Brain microvascular endothelial cell (primary cell): ENCODE measurements around the gene TPMT.
"Not testable (repeated sequence)": the region's sequence is repeated elsewhere in the genome, so short reads cannot be mapped to it uniquely, and the experiment has no call there.

Source experiments
- DNase-seq: peaks from one replicate; pipeline ENCODE4 v3.0.0-alpha.2; 2020
- H3K27ac ChIP-seq: fragments of 250-450 bp; sonication (Bioruptor Pico); 2 replicates; pipeline ENCODE4 v1.5.1; 2020; ENCODE audit warnings: mild to moderate bottlenecking, moderate library complexity
- H3K27me3 ChIP-seq: fragments of 250-450 bp; sonication (Bioruptor Pico); replicated peaks from 2 replicates; pipeline ENCODE4 v1.5.1; 2020; ENCODE audit warnings: mild to moderate bottlenecking
- H3K36me3 ChIP-seq: fragments of 250-450 bp; sonication (Bioruptor Pico); replicated peaks from 2 replicates; pipeline ENCODE4 v1.5.1; 2020; ENCODE audit warnings: mild to moderate bottlenecking
- H3K4me3 ChIP-seq: 2 replicates; pipeline ENCODE4 v1.5.1; 2011; ENCODE audit warnings: low read depth, mild to moderate bottlenecking, control low read depth, low read length, moderate library complexity
- in situ Hi-C: cut with HindIII; loops from 2 replicates; pipeline ENCODE4 v1.10.0; 2017; ENCODE audit warnings: low sequenced_read_pairs, low pct_ligation_motif_present
- TF ChIP-seq, protein P1 (sequence below): IDR thresholded peaks from 2 replicates; pipeline ENCODE4 v1.5.1; 2011; ENCODE audit warnings: low read depth, mild to moderate bottlenecking, moderate library complexity, low read length, control low read depth, inconsistent platforms; ENCODE audit errors: missing control alignments

Gene TPMT

DNA sequence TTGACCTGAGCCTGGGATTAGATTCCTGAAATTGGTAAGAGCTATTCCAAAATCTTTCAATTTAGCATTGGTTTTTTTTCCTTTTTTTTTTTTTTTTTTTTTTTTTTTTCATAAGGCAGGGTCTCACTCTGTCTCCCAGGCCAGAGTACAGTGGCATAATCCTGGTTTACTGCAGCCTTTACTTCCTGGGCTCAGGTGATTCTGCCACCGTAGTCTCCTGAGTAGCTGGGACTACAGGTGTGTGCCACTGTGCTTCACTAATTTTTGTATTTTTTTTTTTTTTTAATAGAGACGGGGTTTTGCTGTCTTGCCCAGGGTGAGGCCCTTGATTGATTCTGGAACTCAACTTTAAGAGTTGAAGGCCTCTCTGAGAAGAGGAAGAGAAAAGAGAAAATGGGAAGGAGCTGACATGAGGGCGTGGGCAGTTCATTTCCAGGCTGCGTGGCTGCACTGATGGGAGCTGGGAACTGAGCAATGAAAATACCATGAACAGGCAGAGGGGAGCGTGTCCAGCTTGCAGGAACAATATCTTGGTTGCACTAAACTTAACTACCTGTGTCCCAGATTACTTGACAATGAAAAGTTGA is 25.0 kb upstream of the TPMT start:
- DNase-seq, result no peak
- no peaks in the 10 kb centered on the region for H3K36me3 ChIP-seq
- TF ChIP-seq, protein P1, sequence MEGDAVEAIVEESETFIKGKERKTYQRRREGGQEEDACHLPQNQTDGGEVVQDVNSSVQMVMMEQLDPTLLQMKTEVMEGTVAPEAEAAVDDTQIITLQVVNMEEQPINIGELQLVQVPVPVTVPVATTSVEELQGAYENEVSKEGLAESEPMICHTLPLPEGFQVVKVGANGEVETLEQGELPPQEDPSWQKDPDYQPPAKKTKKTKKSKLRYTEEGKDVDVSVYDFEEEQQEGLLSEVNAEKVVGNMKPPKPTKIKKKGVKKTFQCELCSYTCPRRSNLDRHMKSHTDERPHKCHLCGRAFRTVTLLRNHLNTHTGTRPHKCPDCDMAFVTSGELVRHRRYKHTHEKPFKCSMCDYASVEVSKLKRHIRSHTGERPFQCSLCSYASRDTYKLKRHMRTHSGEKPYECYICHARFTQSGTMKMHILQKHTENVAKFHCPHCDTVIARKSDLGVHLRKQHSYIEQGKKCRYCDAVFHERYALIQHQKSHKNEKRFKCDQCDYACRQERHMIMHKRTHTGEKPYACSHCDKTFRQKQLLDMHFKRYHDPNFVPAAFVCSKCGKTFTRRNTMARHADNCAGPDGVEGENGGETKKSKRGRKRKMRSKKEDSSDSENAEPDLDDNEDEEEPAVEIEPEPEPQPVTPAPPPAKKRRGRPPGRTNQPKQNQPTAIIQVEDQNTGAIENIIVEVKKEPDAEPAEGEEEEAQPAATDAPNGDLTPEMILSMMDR, result no peak
- no peaks in the 10 kb centered on the region for H3K27me3 ChIP-seq
- in situ Hi-C loops, result no loop called here
- no peak overlapping the region for H3K27ac ChIP-seq
- no peak overlapping the region for H3K4me3 ChIP-seq

- TF ChIP-seq, protein P1, result no peak
- in situ Hi-C loops, result no loop called here
- Histone ChIP-seq H3K27ac (no peak overlapping the region), H3K36me3 (peaks cover 2% of the 10 kb centered on the region), H3K4me3 (no peak overlapping the region), H3K27me3 (no peaks in the 10 kb centered on the region)
- no peak for DNase-seq
Measured at GRCh38 chr6:18178960-18179615, 24.2 kb upstream of the TPMT start.

GRCh38 chr6:18177286-18177965 is 22.5 kb upstream of the TPMT start:
- Histone ChIP-seq H3K4me3 (no peak overlapping the region), H3K27ac (no peak overlapping the region), H3K36me3 (peaks cover 2% of the 10 kb centered on the region), H3K27me3 (no peaks in the 10 kb centered on the region)
- TF ChIP-seq, protein P1, result no peak
- in situ Hi-C loops, result no loop called here
- no peak for DNase-seq

DNA sequence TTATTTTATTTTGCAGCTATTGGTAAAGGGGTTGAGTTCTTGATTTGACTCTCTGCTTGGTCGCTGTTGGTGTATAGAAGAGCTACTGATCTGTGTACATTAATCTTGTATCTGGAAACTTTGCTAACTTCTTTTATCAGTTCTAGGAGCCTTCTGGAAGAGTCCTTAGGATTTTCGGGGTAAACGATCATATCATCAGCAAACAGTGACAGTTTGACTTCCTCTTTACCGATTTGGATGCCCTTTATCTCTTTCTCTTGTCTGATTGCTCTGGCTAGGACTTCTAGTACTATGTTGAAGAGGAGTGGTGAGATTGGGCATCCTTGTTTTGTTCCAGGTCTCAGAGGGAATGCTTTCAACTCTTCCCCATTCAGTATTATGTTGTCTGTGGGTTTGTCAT is 21.3 kb upstream of the TPMT start:
- H3K36me3 ChIP-seq, DNase-seq, H3K27ac ChIP-seq, H3K27me3 ChIP-seq, in situ Hi-C loops, H3K4me3 ChIP-seq: not testable (repeated sequence)

- Histone ChIP-seq H3K36me3 (peaks cover 8% of the 10 kb centered on the region), H3K27me3 (no peaks in the 10 kb centered on the region), H3K27ac (no peak overlapping the region), H3K4me3 (no peak overlapping the region)
- TF ChIP-seq, protein P1, result no peak
- in situ Hi-C loops, result no loop called here
- no peak for DNase-seq
Measured at GRCh38 chr6:18171871-18172270, 17.0 kb upstream of the TPMT start.

GRCh38 chr6:18168264-18168663 is 13.4 kb upstream of the TPMT start:
- in situ Hi-C loops, result no loop called here
- H3K4me3 ChIP-seq, result no peak overlapping the region
- H3K36me3 ChIP-seq, result peaks cover 6% of the 10 kb centered on the region
- no peaks in the 10 kb centered on the region for H3K27me3 ChIP-seq
- TF ChIP-seq, protein P1, result no peak
- H3K27ac ChIP-seq, result no peak overlapping the region
- no peak for DNase-seq
